ENCODE measurements around the gene OGN.
"Not testable (repeated sequence)": the region's sequence is repeated elsewhere in the genome, so short reads cannot be mapped to it uniquely, and the experiment has no call there.

OGN gene

DNA sequence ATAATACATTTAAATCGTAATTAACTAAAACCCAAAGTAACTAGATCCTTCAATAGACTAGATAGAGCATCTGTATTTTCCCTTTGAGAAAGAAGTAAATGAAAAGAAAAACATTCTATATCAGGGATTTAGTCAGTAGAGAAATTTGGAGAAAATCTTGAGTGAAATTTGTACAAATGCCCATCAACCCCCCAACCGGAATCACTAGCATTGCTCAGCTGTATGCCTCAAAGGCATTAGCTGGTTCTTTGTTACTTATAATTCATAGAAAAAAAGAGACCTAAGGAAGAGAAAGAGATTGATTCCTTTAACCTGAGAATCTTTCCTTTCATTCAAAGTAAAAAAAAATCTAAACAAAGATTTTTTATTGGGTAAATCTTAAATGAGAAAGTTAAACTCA lies 19.2 kb upstream of the OGN start:
- no peak overlapping the region for H3K4me3 ChIP-seq (ENCODE audit: low read depth, low read length)
- TF ChIP-seq, protein P1, sequence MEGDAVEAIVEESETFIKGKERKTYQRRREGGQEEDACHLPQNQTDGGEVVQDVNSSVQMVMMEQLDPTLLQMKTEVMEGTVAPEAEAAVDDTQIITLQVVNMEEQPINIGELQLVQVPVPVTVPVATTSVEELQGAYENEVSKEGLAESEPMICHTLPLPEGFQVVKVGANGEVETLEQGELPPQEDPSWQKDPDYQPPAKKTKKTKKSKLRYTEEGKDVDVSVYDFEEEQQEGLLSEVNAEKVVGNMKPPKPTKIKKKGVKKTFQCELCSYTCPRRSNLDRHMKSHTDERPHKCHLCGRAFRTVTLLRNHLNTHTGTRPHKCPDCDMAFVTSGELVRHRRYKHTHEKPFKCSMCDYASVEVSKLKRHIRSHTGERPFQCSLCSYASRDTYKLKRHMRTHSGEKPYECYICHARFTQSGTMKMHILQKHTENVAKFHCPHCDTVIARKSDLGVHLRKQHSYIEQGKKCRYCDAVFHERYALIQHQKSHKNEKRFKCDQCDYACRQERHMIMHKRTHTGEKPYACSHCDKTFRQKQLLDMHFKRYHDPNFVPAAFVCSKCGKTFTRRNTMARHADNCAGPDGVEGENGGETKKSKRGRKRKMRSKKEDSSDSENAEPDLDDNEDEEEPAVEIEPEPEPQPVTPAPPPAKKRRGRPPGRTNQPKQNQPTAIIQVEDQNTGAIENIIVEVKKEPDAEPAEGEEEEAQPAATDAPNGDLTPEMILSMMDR (conservative IDR thresholded peaks at IDR 0.05; ENCODE audit: low read depth, low read length) = no peak
- DNase-seq (ENCODE audit: low read depth) = no peak

GRCh38 chr9:92422611-92423338 lies 18.4 kb upstream of the OGN start:
- no peak overlapping the region for H3K4me3 ChIP-seq (ENCODE audit: low read depth, low read length)
- no peak for DNase-seq (ENCODE audit: low read depth)
- TF ChIP-seq, protein P1 (conservative IDR thresholded peaks at IDR 0.05; ENCODE audit: low read depth, low read length) = no peak

DNA sequence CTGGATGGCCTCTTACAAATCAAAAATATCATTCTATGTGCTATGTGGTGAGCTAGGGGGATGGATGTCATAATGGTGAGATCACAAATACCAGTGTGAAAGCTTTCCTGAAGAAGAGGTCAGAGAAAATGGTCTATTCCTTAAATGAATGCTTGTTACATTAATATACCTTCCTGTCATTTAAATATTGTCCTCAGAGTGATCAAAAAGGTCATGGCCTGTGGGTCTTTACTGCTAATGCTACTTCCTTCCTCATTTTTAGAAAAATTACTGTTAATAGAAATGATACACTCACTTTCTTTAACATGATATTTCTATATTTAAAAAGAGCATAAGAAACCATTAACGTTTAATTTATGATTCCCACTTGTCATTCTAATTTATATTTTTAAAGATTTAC lies 10.2 kb upstream of the OGN start:
- TF ChIP-seq, protein P1 (conservative IDR thresholded peaks at IDR 0.05; ENCODE audit: low read depth, low read length) = no peak
- H3K4me3 ChIP-seq (ENCODE audit: low read depth, low read length) = no peak overlapping the region
- peak; percentile 27 for DNase-seq (ENCODE audit: low read depth)

DNA sequence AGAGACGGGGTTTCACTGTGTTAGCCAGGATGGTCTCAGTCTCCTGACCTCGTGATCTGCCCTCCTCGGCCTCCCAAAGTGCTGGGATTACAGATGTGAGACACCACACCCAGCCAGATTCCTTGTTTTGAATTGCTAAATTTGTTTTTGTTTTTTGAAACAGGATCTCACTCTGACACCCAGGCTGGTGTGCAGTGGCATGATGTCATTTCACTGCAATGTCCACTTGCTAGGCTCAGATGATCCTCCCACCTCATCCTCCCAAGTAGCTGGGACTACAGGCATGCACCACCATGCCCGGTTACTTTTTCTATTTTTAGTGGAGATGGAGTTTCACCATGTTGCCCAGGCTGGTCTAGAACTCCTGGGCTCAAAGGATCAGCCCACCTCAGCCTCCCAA lies 6.8 kb upstream of the OGN start:
- not testable (repeated sequence) for DNase-seq (ENCODE audit: low read depth); H3K4me3 ChIP-seq (ENCODE audit: low read depth, low read length)

DNA sequence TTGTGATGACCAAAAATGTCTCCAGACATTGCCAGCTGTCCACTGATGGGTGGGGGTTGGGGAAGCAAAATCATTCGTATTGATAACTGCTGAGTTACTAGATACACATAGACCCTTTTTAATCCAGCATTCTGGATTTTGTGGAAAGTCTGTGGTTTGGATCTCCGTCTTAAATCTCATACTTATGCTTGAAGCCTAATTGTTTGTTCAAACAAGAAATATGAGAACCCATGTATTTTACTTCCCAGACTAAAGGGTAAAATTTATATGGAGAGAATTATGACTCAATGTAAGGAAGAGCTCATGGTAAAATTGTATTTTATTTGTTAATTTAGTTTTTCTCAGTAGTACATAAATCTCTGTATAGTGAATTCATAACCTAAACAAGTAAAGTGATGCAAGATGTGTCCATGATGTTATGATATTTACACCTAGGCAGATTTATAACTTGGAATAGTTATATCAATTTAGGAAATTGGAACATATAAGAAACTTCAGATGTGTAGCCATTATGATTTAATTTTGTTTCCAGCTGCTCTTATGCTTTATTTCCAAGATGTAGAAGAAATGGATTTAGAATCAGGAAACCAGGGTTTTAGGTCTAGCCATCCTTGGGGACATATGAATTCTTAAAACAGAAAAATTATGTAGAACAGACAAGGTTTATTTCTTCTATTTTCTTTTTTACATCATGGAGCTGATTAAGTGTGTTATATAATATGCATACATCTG lies 4.5 kb upstream of the OGN start:
- no peak for DNase-seq (ENCODE audit: low read depth)
- H3K4me3 ChIP-seq (ENCODE audit: low read depth, low read length) = no peak overlapping the region
- TF ChIP-seq, protein P1 (conservative IDR thresholded peaks at IDR 0.05; ENCODE audit: low read depth, low read length) = no peak

DNA sequence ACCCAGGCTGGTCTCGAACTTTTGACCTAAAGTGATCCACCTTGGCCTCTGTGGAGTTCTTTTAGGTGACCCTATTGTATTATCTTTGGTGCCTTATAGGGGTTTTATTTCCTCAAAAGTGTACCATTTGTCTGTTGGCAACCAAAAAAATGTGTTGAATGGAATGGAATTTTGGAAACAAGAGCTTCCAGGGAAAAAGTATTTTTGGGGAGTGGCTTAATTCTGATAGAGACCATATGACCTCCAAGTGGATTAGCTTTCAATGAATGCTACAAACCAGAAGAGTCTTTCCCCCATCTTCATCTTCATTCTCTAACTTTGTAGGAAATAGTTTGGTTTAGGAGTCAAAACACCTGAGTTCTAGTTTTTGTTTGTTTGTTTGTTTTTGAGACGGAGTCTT lies 3.4 kb upstream of the OGN start:
- TF ChIP-seq, protein P1 (conservative IDR thresholded peaks at IDR 0.05; ENCODE audit: low read depth, low read length) = no peak
- no peak for DNase-seq (ENCODE audit: low read depth)

GRCh38 chr9:92406477-92406876 lies 2.1 kb upstream of the OGN start:
- TF ChIP-seq, protein P1 (conservative IDR thresholded peaks at IDR 0.05; ENCODE audit: low read depth, low read length) = no peak
- peak; percentile 82 for DNase-seq (ENCODE audit: low read depth)
- no peak overlapping the region for H3K4me3 ChIP-seq (ENCODE audit: low read depth, low read length)

More for the DNA sequence above, 3.4 kb upstream of the OGN start:
- no peak overlapping the region for H3K4me3 ChIP-seq (ENCODE audit: low read depth, low read length)
